ENCODE results near the gene APOBEC3B. TPM values are rescaled to one million over a fixed set of nuclear protein-coding genes. Genes with fewer than 3 reads are reported as not detected.

APOBEC3B gene
- total and polyA plus RNA-seq, 8 donors: 1.1 to 8.7 (median 3.8) TPM; not detected in 3

- intact Hi-C loops (cut with DNase I; ENCODE audit: low total_unique reads): no loop called here
- Histone ChIP-seq H3K27ac (peak overlapping the region in 2 of 5 donors; percentile 61 to 65), H3K36me3 (no peaks in the 10 kb centered on the region), H3K4me1 (peaks cover 0 to 25% (median 10%) of the 10 kb centered on the region in 4 donors), H3K4me3 (no peak overlapping the region), H3K9me3 (no peaks in the 10 kb centered on the region), H3K27me3 (peaks cover 0 to 13% (median 0%) of the 10 kb centered on the region in 3 donors)
- DNase-seq: no peak
- TF ChIP-seq POLR2A (IDR thresholded peaks at IDR 0.05) (no peak), EP300 (IDR thresholded peaks at IDR 0.05) (no peak), POLR2AphosphoS5 (IDR thresholded peaks at IDR 0.05) (no peak), CTCF (IDR thresholded peaks at IDR 0.05) (no peak)
- WGBS, 5 donors: 93 to 96% (median 95%) methylated on average over 7 of the region's 7 CpGs; no CpG with 5 or more reads in 1 of the 5 donors
These were observed 15.2 kb upstream of the APOBEC3B start for GRCh38 chr22:38966942-38967341.

GRCh38 chr22:38967451-38968450 lies 14.4 kb upstream of the APOBEC3B start:
- peaks cover 0 to 13% (median 0%) of the 10 kb centered on the region in 3 donors for H3K27me3 ChIP-seq
- peaks cover 0 to 25% (median 10%) of the 10 kb centered on the region in 4 donors for H3K4me1 ChIP-seq
- TF ChIP-seq POLR2A (IDR thresholded peaks at IDR 0.05) (no peak), POLR2AphosphoS5 (IDR thresholded peaks at IDR 0.05) (peak in 1 of 3 donors; percentile 13), CTCF (IDR thresholded peaks at IDR 0.05) (no peak), EP300 (IDR thresholded peaks at IDR 0.05) (no peak)
- peak overlapping the region in 2 of 5 donors; percentile 61 to 65 for H3K27ac ChIP-seq
- DNase-seq: peak in 1 of 2 donors; percentile 41
- 78 to 89% (median 82%) methylated on average over 15 of the region's 15 CpGs; no CpG with 5 or more reads in 1 of the 5 donors for WGBS, 5 donors
- H3K36me3 ChIP-seq: no peaks in the 10 kb centered on the region
- H3K4me3 ChIP-seq: no peak overlapping the region
- H3K9me3 ChIP-seq: no peaks in the 10 kb centered on the region
- intact Hi-C loops (cut with DNase I; ENCODE audit: low total_unique reads): no loop called here

- Histone ChIP-seq H3K36me3 (no peaks in the 10 kb centered on the region), H3K27me3 (peaks cover 0 to 13% (median 0%) of the 10 kb centered on the region in 3 donors), H3K4me3 (no peak overlapping the region), H3K9me3 (no peaks in the 10 kb centered on the region), H3K27ac (no peak overlapping the region), H3K4me1 (peaks cover 0 to 24% (median 7%) of the 10 kb centered on the region in 4 donors)
- WGBS, 5 donors: 82 to 88% (median 87%) methylated on average over 11 of the region's 11 CpGs; no CpG with 5 or more reads in 1 of the 5 donors
- no peak for DNase-seq
- TF ChIP-seq CTCF (IDR thresholded peaks at IDR 0.05) (no peak), POLR2A (IDR thresholded peaks at IDR 0.05) (no peak), EP300 (IDR thresholded peaks at IDR 0.05) (no peak), POLR2AphosphoS5 (IDR thresholded peaks at IDR 0.05) (no peak)
- intact Hi-C loops (cut with DNase I; ENCODE audit: low total_unique reads): no loop called here
These were observed 13.3 kb upstream of the APOBEC3B start for GRCh38 chr22:38968801-38969200.

- no peak overlapping the region for H3K27ac ChIP-seq
- WGBS, 5 donors: 37 to 50% (median 44%) methylated on average over 8 of the region's 8 CpGs; no CpG with 5 or more reads in 1 of the 5 donors
These were observed 11.6 kb upstream of the APOBEC3B start for GRCh38 chr22:38970551-38970950.

More at GRCh38 chr22:38970551-38970950, 11.6 kb upstream of the APOBEC3B start:
- DNase-seq: no peak
- peaks cover 0 to 13% (median 0%) of the 10 kb centered on the region in 3 donors for H3K27me3 ChIP-seq
- intact Hi-C loops (cut with DNase I; ENCODE audit: low total_unique reads): no loop called here
- H3K9me3 ChIP-seq: no peaks in the 10 kb centered on the region
- H3K4me3 ChIP-seq: no peak overlapping the region
- no peaks in the 10 kb centered on the region for H3K36me3 ChIP-seq
- TF ChIP-seq EP300 (IDR thresholded peaks at IDR 0.05) (no peak), POLR2A (IDR thresholded peaks at IDR 0.05) (no peak), CTCF (IDR thresholded peaks at IDR 0.05) (no peak), POLR2AphosphoS5 (IDR thresholded peaks at IDR 0.05) (no peak)
- peaks cover 0 to 16% (median 0%) of the 10 kb centered on the region in 4 donors for H3K4me1 ChIP-seq

Measured in stomach (tissue), 9 donors.